NCI-H2107 (cell line): Measurements from ENCODE around the gene GRIN3B.
"Not testable (repeated sequence)": the region's sequence is repeated elsewhere in the genome, so short reads cannot be mapped to it uniquely, and the experiment has no call there.

Source experiments
- DNase-seq: peaks from one replicate; lab custom pipeline; 2025; lab: John Stamatoyannopoulos, UW

Gene GRIN3B, protein sequence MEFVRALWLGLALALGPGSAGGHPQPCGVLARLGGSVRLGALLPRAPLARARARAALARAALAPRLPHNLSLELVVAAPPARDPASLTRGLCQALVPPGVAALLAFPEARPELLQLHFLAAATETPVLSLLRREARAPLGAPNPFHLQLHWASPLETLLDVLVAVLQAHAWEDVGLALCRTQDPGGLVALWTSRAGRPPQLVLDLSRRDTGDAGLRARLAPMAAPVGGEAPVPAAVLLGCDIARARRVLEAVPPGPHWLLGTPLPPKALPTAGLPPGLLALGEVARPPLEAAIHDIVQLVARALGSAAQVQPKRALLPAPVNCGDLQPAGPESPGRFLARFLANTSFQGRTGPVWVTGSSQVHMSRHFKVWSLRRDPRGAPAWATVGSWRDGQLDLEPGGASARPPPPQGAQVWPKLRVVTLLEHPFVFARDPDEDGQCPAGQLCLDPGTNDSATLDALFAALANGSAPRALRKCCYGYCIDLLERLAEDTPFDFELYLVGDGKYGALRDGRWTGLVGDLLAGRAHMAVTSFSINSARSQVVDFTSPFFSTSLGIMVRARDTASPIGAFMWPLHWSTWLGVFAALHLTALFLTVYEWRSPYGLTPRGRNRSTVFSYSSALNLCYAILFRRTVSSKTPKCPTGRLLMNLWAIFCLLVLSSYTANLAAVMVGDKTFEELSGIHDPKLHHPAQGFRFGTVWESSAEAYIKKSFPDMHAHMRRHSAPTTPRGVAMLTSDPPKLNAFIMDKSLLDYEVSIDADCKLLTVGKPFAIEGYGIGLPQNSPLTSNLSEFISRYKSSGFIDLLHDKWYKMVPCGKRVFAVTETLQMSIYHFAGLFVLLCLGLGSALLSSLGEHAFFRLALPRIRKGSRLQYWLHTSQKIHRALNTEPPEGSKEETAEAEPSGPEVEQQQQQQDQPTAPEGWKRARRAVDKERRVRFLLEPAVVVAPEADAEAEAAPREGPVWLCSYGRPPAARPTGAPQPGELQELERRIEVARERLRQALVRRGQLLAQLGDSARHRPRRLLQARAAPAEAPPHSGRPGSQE

DNA sequence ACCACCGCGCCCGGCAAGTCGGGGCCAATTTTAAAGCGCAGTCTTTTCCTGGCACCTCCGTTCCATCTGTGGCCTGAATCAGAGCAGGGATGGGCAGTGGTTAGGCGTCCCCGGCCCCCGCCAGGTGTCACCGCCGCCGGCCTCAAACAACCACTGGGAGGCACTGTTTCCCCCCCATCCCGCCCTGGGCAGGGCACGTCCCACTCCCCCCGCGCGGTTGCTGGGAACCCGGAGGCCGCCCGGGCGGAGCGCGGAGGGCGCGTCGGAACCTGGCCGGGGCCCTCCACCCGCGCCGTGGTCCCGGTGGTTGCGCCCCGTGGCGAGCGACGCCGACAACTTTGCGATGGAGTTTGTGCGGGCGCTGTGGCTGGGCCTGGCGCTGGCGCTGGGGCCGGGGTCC, at the start of gene GRIN3B:
Gene GRIN3B (plus strand): TSS at position 325 of the 400 bp plus-strand sequence. CDS start 19 bp downstream, at position 344.
- no peak for DNase-seq

DNA sequence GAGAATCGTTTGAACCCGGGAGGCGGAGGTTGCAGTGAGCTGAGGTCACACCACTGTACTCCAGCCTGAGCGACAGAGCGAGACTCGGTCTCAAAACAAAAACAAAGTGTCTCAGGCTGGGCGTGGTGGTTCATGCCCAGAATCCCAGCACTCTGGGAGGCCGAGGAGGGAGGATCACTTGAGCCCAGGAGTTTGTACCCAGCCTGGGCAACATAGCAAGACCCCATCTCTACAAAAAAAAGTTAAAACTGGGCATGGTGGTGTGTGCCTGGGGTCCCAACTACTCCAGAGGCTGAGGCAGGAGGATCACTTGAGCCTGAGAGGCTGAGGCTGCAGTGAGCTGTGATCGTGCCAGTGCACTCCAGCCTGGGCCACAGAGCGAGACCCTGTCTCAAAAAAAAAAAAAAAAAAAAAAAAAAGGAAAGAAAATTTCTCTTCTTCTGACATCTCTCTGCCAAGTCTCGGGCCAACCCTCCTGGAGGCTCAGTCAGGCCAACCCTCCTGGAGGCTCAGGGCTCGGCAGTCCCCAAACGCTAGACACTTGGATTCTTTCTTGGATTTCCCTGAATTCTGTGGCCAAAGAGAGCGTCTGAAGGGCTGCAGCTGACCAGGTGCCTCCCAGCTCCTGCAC, 48.1 kb upstream of the GRIN3B start:
- DNase-seq = no peak

DNA sequence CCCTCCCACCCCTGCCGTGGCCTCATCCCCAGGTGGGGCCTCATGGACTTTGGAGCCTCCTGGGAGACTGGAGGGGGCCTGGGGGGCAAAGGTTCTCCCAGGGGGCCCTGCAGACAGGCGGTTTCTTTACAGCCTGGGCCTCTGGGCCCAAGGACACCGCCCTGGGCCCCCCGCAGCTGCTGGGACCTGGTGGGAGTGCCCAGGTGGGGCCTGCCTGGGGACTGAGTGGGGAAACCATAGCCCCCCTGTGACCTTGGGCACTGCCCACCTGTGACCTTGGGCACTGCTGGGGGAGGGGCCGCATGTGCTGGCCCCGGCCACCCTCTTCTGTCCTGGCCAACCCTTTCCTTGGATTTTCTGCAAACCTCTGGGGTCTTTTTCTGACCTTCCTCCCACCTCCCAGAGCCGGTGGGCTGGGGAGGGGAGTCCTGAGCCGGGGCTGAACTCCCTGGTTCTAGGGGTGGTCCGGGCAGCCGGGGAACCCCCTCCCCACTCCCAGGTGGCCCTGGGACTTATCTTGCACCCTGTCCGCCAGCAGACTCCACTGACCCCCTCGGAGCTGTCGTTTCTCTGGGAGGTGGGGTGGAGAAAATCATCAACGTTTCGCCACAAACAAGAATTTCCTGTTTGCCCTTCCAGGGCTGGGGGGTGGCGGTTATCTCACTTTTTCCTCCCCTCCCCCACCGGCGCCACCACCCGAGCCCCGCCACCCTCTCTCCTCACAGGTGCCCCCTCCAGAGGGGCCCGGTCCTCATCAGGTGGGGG, 47.4 kb upstream of the GRIN3B start:
- no peak for DNase-seq

DNA sequence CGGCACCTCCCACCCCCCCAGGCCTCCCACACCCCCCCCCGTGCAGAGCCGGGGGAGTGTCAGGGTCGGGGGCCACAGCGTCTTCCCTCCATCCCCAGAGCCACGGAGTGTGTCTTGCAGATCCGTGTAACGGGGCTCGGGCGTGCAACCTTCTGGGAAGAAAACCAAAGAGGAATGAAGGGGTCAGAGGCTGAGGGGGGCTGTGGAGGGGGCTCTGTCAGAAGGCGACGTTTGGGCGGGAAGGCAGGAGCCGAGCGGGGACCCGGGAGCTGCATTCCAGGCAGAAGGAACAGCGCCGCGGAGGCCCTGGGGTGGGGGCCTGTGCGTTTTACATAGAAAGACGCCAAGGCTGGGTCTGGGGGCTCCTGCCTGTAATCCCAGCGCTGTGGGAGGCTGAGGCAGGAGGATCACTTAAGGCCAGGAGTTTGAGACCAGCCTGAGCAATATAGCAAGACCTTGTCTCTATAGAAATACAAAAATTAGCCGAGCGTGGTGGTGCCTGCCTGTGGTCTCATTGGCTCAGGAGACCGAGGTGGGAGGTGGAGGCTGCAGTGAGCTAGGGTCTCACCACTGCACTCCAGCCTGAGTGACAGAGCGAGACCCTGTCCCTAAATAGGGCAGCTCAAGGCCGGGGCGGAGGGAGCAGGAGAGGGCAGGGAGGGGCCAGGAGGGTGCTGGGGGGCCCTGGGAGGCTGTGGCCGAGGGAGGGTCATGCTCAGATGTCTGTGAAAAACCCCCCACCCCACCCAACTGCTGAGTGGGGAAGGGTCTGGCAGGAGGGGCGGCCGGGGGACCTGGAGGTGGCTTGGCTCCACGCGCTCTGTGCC, 46.6 kb upstream of the GRIN3B start:
- DNase-seq = no peak

DNA sequence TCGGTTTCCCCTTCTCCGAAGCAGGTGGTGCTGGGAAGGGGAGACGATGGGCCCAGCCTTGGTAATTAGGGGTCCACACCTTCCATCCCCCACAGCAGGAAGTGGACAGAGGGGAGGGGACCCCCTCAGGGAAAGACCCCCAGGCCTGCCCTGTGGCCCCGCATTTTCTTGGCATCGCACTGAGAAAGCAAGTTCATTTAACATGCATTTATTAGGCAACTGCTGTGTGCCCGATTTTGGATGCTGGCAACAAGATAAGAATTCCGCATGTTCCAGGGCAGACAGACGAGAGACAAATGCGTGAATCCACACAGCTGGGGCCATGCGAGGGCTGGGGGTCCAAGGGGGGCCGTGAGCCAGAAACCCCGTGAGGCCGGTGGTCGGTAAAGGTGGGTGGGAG, 45.9 kb upstream of the GRIN3B start:
- DNase-seq = no peak

DNA sequence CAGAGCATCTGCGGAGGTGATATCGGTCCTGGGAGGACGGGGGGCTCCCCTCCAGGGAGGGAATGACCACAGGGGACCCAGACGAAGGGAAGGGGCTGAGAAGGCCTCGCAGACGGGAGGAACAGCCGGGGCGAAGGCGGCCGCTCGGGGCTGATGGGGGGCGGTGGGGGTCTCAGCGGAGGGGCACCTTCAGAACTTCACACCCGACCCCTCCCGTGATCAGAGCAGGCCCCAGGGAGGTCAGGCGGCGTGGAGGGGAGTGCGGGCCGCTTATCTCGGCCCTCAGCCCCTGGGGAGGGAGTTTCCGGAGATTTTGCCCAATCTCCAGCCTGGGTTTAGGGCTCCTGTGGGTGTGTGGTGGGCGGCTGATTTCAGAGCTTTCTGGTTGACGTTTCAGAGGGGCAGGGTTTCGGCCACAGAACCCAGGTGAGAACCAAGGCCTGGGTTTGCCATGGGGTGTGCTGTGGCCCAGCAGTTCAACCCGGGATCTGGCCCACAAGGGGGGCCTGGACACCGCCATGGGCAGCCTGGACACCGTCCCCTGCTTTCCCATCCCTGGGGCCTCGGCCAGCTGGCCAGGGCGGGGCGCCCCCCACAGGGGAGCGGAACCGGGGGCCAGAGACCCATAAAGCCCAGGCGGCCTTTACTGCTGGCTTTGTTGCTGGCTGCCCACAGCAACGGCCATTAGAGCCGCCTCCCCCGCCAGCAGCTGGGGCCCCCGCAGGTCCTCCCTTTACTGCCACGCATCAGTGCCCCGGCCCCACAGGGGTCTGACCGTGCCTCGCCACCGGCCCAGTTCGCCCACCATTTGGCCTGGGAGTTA, 45.3 kb upstream of the GRIN3B start:
- no peak for DNase-seq

DNA sequence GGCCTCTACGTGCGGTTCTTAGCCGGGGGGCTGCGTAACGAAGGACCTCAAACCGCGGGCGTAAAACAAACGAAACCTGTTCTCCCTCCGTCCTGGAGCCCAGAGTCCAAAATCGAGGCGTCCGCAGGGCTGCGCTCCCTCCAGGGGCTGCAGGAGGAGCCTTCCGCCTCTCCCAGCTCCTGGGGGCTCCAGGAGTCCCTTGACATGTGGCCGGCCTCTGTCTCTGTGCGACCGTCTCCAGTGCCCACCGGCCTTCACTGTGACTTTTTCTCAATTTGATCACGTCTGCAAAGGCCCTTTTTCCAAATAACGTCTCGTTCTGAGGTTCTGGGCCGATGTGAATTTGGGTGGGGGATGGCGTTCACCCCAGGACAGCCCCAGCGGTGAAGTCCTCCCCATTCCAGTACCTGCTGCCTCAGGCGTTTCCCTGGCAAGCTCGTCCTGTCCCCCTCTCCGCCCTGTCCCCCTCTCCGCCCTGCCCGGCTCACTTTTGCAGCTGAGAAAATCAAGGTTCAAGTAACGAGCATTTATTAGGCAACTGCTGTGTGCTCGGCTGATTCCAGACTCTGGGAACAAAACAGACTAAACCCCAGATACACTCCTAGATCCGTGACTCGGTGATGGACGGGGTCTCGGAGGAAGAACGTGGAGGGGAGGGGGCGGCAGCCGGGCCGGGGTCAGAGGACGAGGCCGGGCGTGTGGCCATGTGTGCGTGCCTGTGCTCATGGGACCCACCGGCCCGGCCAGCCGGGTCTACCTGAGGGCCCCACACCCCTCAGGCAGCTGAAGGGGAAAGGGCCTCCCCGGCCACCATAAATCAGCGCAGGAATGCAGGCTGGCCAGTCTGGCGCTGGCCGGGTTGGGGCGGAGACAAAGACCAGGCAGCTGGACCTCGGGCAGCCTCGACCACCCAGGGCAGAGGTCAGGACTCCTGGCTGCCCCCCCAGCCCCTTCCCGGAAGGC, 44.1 kb upstream of the GRIN3B start:
- DNase-seq = no peak

DNA sequence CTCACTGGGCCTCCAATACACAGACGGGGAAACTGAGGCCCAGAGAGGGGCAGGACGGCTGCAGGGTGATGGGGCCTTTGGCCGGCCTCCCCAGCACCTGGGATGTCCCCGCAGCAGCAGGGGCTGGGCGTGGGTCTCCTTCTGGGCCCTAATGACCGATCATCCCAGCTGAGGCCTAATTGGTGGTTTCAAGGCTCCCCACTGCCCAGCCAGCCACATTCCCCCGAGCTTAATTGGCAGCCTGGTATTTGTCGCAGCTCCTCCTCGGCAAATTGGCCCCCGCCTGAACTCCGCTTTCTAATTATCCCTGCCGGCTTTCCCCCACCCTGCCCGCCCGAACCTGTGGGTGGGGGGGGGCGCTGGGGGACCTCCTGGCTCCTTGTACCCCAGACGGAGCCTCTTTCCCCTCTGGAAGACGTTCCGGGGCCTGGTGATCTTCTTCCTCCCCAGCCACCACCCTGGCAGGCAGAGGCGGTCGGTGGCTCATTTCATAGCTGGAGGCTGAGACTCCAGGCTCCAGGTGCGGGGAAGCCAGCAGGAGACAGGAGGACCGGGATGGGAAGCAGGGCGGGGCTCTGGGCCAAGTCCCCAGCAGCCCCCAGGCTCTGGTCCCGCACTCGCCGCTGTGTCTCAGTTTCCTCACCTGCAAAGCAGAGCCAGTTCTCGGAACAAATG, 43.3 kb upstream of the GRIN3B start:
- DNase-seq = no peak

DNA sequence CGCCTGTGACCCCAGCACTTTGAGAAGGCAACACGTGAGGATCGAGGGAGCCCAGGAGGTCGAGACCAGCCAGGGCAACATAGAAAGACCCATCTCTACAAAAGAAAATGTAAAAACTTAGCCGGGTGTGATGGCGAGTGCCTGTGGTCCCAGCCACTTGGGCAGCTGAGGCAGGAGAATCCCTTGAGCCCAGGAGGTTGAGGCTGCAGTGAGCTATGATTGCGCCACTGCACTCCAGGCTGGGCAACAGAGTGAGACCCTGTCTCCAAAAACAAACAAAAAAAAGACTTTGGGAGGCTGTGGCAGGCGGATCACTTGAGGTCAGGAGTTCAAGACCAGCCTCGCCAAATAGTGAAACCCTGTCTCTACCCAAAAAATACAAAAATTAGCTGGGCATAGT, 42.6 kb upstream of the GRIN3B start:
- not testable (repeated sequence) for DNase-seq

DNA sequence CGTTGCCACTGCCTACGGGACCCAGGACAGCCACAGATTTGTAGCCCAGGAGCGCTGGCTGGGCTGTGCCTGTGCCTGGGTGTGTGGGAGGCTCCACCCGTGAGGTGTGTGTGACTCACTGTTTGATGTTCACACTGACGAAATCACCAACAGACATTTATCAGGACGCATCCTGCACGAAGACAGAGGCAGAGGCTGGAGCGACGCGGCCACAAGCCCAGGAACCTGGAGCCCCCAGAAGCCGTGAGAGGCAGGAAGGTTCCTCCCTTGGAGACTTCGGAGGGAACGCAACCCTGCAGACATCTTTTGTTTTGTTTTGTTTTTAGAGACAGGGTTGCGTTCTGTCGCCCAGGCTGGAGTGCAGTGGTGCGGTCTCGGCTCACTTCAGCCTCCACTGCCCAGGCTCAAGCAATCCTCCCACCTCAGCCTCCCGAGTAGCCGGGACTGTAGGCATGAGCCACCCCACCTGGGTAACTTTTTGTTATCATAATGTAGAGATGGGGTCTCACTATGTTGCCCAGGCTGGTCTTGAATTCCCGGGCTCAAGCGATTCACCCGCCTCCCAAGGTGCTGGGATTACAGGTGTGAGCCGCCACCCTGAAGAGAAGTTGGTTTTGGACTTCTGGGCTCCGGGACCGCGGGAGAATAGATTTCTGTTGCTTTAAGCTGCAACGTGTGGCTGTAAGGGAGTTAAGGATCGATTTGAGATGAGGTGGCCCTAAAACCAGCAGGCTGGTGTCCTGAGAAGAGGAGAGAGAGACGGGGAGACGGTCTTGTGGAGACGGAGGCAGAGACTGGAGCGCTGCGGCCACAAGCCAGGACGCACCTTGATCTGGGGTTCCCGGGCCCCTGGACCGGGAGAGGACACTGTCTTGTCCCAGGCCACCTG, 41.0 kb upstream of the GRIN3B start:
- no peak for DNase-seq

DNA sequence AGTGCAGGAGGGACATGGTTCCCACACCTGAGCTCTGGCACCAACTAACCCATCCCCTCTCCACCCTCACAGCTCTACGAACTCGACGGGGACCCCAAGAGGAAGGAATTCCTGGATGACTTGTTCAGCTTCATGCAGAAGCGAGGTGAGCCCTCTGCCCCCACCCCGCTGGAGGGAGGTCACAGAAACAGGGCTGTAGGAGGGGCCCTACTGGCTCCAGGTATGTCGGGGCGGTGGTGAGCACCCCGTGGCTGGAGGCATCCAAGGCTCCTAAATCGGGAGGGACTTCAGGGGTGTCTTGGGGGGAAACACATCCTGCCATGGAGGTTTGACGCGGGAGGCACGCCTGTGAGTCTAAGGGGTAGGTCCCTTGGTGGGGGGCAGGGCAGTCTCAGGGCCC, 40.2 kb upstream of the GRIN3B start:
- DNase-seq = no peak

DNA sequence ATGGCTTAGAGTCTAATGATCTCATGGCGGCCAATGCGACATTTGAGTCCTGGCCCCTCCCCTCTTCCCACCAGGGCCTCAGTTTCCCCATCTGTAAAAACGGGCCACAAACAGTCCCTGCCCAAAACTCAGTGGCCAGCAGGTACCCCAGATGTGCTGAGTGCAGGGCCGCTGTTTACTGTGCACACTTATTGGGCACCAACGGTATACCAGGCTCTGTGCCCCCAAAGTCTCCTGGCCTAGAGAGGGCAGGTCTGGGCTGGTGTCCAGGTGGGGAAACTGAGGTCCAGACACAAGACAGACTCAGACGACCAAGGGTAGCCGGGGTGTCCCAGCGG, 39.6 kb upstream of the GRIN3B start:
- no peak for DNase-seq

DNA sequence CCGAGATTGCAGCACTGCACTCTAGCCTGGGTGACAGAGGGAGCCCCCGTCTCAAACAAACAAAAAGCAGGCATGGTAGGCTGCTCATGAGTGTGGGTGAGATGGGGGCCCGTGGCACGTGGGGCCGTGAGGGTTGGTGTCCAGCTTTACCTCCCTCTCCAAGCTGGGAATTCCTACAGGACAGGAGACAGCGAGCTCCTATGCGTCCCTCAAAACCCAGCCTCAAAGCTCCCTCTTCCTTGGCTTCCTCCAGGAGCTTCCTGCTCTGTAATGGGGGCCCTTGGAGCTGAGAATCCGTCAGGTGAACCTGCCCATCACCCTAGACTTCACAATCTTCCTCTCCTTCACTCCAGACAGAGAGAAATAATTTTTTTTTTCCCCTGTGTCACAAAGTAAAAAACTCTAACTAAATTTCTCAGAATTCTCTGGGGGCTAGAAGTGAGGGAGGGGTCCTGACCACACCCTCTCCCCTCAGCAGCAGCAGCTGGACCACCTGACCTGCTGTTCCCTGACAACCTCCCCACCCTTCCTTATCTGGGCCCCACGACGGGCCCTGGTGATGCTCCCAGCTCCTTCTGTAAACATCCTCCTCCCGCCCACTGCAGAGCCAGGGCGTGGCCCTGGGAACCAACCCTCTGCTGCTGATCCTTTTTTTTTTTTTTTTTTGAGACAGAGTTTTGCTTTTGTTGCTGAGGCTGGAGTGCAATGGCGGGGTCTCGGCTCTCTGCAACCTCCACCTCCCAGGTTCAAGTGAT, 38.2 kb upstream of the GRIN3B start:
- DNase-seq = no peak

DNA sequence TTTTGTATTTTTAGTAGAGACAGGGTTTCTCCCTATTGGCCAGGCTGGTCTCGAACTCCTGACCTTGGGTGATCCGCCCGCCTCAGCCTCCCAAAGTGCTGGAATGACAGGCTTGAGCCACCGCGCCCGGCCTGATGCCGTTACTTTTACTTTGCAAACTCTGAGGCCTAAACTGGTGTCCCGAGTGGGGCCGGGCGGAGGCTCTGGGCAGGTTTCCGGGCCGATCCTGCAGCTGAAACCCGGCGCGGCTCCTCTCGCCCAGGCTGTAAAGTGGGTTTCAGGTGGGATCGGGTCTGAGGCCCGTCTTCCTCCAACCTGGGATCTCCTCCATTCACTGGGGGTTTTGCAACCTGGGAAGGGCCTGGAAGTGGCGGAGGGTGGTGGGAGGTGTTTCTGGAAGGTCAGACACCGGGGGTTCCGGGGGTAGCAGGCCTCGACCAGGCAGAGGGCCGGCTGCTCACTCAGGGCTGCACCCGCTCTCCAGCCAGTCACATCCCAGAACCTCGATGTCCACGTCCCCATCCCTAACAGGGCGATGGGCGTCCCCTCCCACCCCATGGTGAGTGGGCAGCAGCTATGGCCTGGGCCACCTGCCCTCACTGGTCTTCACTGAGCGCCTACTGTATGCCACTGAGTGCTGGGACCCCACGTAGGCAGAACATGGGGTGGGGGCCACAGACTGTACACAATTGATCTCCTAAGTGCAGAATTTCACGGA, 37.4 kb upstream of the GRIN3B start:
- no peak for DNase-seq

DNA sequence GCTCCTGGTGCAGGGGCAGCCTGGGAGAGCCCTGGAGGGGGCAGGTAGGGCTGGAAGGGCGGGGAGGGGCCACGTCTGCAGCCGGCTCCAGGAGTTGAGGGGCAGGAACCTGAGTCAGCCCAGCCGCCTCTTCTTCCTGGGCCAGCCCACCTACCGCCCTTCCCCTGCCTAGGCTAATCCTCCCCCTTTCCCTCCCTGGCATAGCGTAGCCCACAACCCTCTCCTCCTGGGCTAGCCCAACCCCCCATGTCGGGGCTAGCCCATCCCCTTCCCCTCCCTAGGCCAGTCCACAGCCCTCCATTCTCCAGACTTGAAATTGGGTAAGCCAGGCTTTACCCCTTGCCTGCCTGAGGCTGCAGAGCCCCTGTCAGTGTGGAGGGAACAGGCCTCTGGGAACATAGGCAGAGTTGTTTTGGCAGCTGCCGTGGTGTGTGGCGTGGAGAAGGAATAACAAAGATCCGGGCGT, 36.7 kb upstream of the GRIN3B start:
- DNase-seq = no peak

DNA sequence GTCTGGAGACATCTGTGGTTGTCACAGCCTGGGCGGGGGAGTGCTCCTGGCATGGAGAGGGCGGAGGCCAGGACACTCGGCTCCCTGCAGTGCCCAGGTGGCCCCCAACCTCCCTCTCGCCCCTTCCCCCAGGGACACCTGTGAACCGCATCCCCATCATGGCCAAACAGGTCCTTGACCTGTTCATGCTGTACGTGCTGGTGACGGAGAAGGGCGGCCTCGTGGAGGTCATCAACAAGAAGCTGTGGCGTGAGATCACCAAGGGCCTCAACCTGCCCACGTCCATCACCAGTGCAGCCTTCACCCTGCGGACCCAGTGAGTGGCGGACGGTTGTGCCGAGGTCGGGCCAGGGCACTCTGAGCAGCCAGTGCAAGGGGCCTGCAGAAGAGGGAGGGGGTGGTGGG, 36.1 kb upstream of the GRIN3B start:
- DNase-seq = no peak
